ENCODE results near the gene RAB3IL1. TPM values are rescaled to one million over a fixed set of nuclear protein-coding genes. Genes with fewer than 3 reads are reported as not detected.
A peak's percentile ranks its signal among the peaks of the same experiment; 100 is the strongest.

The RAB3IL1 gene
- total and polyA plus RNA-seq, 2 of the 13 experiments (the other 11 are each of a cell fraction or from before 2014, with no cell fraction given), result 1.2 to 2.0 TPM

GRCh38 chr11:61904539-61905048 is 12.8 kb downstream of the RAB3IL1 start (continued):
- no peak for TF ChIP-seq ZNF275 (CRISPR knock-in tag; IDR thresholded peaks at IDR 0.05; ENCODE audit: borderline replicate concordance)
- no peak for TF ChIP-seq REXO4 (CRISPR knock-in tag; IDR thresholded peaks at IDR 0.05; ENCODE audit: borderline replicate concordance)
- TF ChIP-seq ZBTB7A (CRISPR knock-in tag; IDR thresholded peaks at IDR 0.05), result peak; percentile 64
- no peak for TF ChIP-seq ZNF883 (CRISPR knock-in tag; IDR thresholded peaks at IDR 0.05; ENCODE audit: not compliant biosample characterization)
- TF ChIP-seq THAP7 (CRISPR knock-in tag; IDR thresholded peaks at IDR 0.05), result 0 out of 2 replicates have a peak, but pooled peaks have one; percentile 40
- TF ChIP-seq LRRFIP1 (CRISPR knock-in tag; conservative IDR thresholded peaks at IDR 0.05), result no peak
- TF ChIP-seq ZBTB44 (CRISPR knock-in tag; IDR thresholded peaks at IDR 0.05), result no peak
- TF ChIP-seq KDM6A (CRISPR knock-in tag; IDR thresholded peaks at IDR 0.05; ENCODE audit: low read depth), result peak; percentile 17; the same call in 1 of the 2 replicates
- 0 out of 2 replicates have a peak, but pooled peaks have one; percentile 0 for TF ChIP-seq ISL2 (CRISPR knock-in tag; IDR thresholded peaks at IDR 0.05)
- TF ChIP-seq ZNF292 (CRISPR knock-in tag; IDR thresholded peaks at IDR 0.05; ENCODE audit: borderline replicate concordance, low read depth), result 0 out of 2 replicates have a peak, but pooled peaks have one; percentile 11
- TF ChIP-seq NFIC (IDR thresholded peaks at IDR 0.05; ENCODE audit: low read length), result no peak
- TF ChIP-seq GATAD1 (CRISPR knock-in tag; IDR thresholded peaks at IDR 0.05), result peak; percentile 26; the same call in 1 of the 2 replicates
- TF ChIP-seq POGK (CRISPR knock-in tag; conservative IDR thresholded peaks at IDR 0.05), result 0 out of 2 replicates have a peak, but pooled peaks have one; percentile 19
- 0 out of 2 replicates have a peak, but pooled peaks have one; percentile 12 for TF ChIP-seq ZNF317 (CRISPR knock-in tag; IDR thresholded peaks at IDR 0.05)
- no peak for TF ChIP-seq ZBTB43 (CRISPR knock-in tag; conservative IDR thresholded peaks at IDR 0.05)
- TF ChIP-seq HIC2 (CRISPR knock-in tag; IDR thresholded peaks at IDR 0.05; ENCODE audit: low read depth), result peak; percentile 86
- no peak for TF ChIP-seq KDM3A (CRISPR knock-in tag; IDR thresholded peaks at IDR 0.05; ENCODE audit: low read depth)
